Measurements from ENCODE around the gene ISM1.

ISM1 gene

GRCh38 chr20:13256606-13257005 is 35.5 kb downstream of the ISM1 start:
- Histone ChIP-seq H3K23ac (ENCODE audit: low read length in 2 of 2) (no peak overlapping the region), H3K36me3 (ENCODE audit: control insufficient read depth in 1 of 2, insufficient read depth in 2 of 2, low read depth in 1 of 2, low read length in 2 of 2) (no peaks in the 10 kb centered on the region), H2BK15ac (ENCODE audit: low read depth, poor library complexity, severe bottlenecking) (no peak overlapping the region), H3K18ac (ENCODE audit: low read depth in 1 of 2, low read length in 2 of 2) (no peak overlapping the region), H3K4me2 (ENCODE audit: low read length, poor library complexity, severe bottlenecking) (no peak overlapping the region), H2BK12ac (ENCODE audit: low read length in 2 of 2) (no peak overlapping the region), H3K4me1 (ENCODE audit: control insufficient read depth, insufficient read depth, low read depth, low read length) (no peaks in the 10 kb centered on the region), H4K8ac (ENCODE audit: low read length) (no peak overlapping the region), H3K27ac (ENCODE audit: low read length, poor library complexity, severe bottlenecking) (no peak overlapping the region), H3K9ac (ENCODE audit: low read length) (no peak overlapping the region), H2AK5ac (ENCODE audit: low read length, severe bottlenecking) (no peak overlapping the region), H3K4ac (ENCODE audit: low read depth in 1 of 2, low read length in 2 of 2) (no peak overlapping the region), H2BK5ac (ENCODE audit: low read depth, low read length, poor library complexity, severe bottlenecking) (no peak overlapping the region), H3K4me3 (ENCODE audit: insufficient read depth in 1 of 2, low read depth in 1 of 2, low read length in 2 of 2) (no peak overlapping the region), H4K91ac (ENCODE audit: low read length) (no peak overlapping the region), H3K79me1 (replicated peaks; ENCODE audit: low read length, poor library complexity, severe bottlenecking) (no peaks in the 10 kb centered on the region), H2AFZ (ENCODE audit: low read depth, low read length) (no peak overlapping the region), H3K9me3 (ENCODE audit: control insufficient read depth, low read length) (no peaks in the 10 kb centered on the region), H2BK120ac (ENCODE audit: low read depth, low read length) (no peak overlapping the region), H3K14ac (ENCODE audit: low read length in 2 of 2) (no peak overlapping the region), H3K27me3 (ENCODE audit: control insufficient read depth in 1 of 2, insufficient read depth in 1 of 2, low read length in 2 of 2) (no peaks in the 10 kb centered on the region)
- WGBS = 97% methylated on average over 3 of the region's 3 CpGs
- DNase-seq = no peak

GRCh38 chr20:13259921-13260320 is 38.8 kb downstream of the ISM1 start:
- Histone ChIP-seq H2BK120ac (ENCODE audit: low read depth, low read length) (no peak overlapping the region), H2BK5ac (ENCODE audit: low read depth, low read length, poor library complexity, severe bottlenecking) (no peak overlapping the region), H3K9me3 (ENCODE audit: control insufficient read depth, low read length) (no peaks in the 10 kb centered on the region), H3K4ac (ENCODE audit: low read depth in 1 of 2, low read length in 2 of 2) (no peak overlapping the region), H4K91ac (ENCODE audit: low read length) (no peak overlapping the region), H3K9ac (ENCODE audit: low read length) (no peak overlapping the region), H4K8ac (ENCODE audit: low read length) (no peak overlapping the region), H3K4me2 (ENCODE audit: low read length, poor library complexity, severe bottlenecking) (no peak overlapping the region), H3K79me1 (replicated peaks; ENCODE audit: low read length, poor library complexity, severe bottlenecking) (no peaks in the 10 kb centered on the region), H3K14ac (ENCODE audit: low read length in 2 of 2) (no peak overlapping the region), H3K36me3 (ENCODE audit: control insufficient read depth in 1 of 2, insufficient read depth in 2 of 2, low read depth in 1 of 2, low read length in 2 of 2) (no peaks in the 10 kb centered on the region), H2AFZ (ENCODE audit: low read depth, low read length) (no peak overlapping the region), H3K4me3 (ENCODE audit: insufficient read depth in 1 of 2, low read depth in 1 of 2, low read length in 2 of 2) (no peak overlapping the region), H3K4me1 (ENCODE audit: control insufficient read depth, insufficient read depth, low read depth, low read length) (no peaks in the 10 kb centered on the region), H2BK15ac (ENCODE audit: low read depth, poor library complexity, severe bottlenecking) (no peak overlapping the region), H3K27me3 (ENCODE audit: control insufficient read depth in 1 of 2, insufficient read depth in 1 of 2, low read length in 2 of 2) (no peaks in the 10 kb centered on the region), H3K27ac (ENCODE audit: low read length, poor library complexity, severe bottlenecking) (no peak overlapping the region), H3K18ac (ENCODE audit: low read depth in 1 of 2, low read length in 2 of 2) (no peak overlapping the region), H3K23ac (ENCODE audit: low read length in 2 of 2) (no peak overlapping the region), H2BK12ac (ENCODE audit: low read length in 2 of 2) (no peak overlapping the region), H2AK5ac (ENCODE audit: low read length, severe bottlenecking) (no peak overlapping the region)
- DNase-seq = no peak
- WGBS = 86% methylated on average over 3 of the region's 3 CpGs

- Histone ChIP-seq H2BK15ac (ENCODE audit: low read depth, poor library complexity, severe bottlenecking) (no peak overlapping the region), H3K27me3 (ENCODE audit: control insufficient read depth in 1 of 2, insufficient read depth in 1 of 2, low read length in 2 of 2) (no peaks in the 10 kb centered on the region), H3K36me3 (ENCODE audit: control insufficient read depth in 1 of 2, insufficient read depth in 2 of 2, low read depth in 1 of 2, low read length in 2 of 2) (no peaks in the 10 kb centered on the region), H3K79me1 (replicated peaks; ENCODE audit: low read length, poor library complexity, severe bottlenecking) (no peaks in the 10 kb centered on the region), H3K4me2 (ENCODE audit: low read length, poor library complexity, severe bottlenecking) (no peak overlapping the region), H3K4me1 (ENCODE audit: control insufficient read depth, insufficient read depth, low read depth, low read length) (no peaks in the 10 kb centered on the region), H3K23ac (ENCODE audit: low read length in 2 of 2) (no peak overlapping the region), H3K18ac (ENCODE audit: low read depth in 1 of 2, low read length in 2 of 2) (no peak overlapping the region), H2AK5ac (ENCODE audit: low read length, severe bottlenecking) (no peak overlapping the region), H2BK120ac (ENCODE audit: low read depth, low read length) (no peak overlapping the region), H4K91ac (ENCODE audit: low read length) (no peak overlapping the region), H4K8ac (ENCODE audit: low read length) (no peak overlapping the region), H3K27ac (ENCODE audit: low read length, poor library complexity, severe bottlenecking) (no peak overlapping the region), H3K9ac (ENCODE audit: low read length) (no peak overlapping the region), H3K14ac (ENCODE audit: low read length in 2 of 2) (no peak overlapping the region), H2BK5ac (ENCODE audit: low read depth, low read length, poor library complexity, severe bottlenecking) (no peak overlapping the region), H3K4ac (ENCODE audit: low read depth in 1 of 2, low read length in 2 of 2) (no peak overlapping the region), H2BK12ac (ENCODE audit: low read length in 2 of 2) (no peak overlapping the region), H2AFZ (ENCODE audit: low read depth, low read length) (no peak overlapping the region), H3K4me3 (ENCODE audit: insufficient read depth in 1 of 2, low read depth in 1 of 2, low read length in 2 of 2) (no peak overlapping the region), H3K9me3 (ENCODE audit: control insufficient read depth, low read length) (no peaks in the 10 kb centered on the region)
- 88% methylated on average over 6 of the region's 7 CpGs for WGBS
- DNase-seq = no peak
These were observed 39.7 kb downstream of the ISM1 start for GRCh38 chr20:13260650-13261279.

DNA sequence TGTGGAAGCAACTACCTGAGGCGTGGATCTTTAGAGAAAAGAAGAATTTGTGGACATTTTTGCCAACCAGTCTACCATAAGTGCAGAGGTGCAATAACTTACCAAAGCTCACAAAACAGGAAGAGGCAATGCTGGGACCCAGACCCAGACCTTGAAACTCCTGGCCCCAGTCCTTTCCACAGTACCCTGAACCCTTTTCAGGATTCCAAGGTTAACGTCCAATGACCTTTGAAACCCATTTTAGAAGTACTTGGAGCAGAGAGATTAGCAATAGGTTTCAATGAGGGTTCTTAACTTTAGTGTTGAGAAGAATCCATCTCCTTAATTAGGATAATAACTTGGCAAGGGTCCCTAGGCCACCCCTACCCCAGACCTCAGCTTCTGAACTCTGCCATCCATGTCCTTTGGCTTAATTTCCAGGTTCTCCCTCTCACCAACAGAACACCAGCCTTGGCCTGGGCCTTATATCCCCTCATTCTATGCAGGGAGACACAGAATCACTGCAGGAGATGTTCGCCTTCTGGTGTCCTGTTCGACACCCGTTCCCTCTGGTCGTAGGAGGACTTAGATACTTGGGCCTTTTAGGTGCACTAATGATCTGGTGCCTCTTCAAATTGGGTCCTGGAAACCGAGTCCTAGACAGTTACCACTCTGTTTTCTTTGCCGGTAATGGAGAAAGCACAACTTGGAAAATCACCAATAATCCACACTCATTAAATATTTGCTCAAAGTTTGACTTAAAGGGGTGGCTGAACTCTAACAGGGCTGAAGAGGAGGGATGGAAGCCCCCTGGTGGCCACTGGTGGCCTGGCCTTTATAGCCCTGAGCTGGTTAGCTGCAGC is 40.6 kb downstream of the ISM1 start:
- H3K18ac ChIP-seq (ENCODE audit: low read depth in 1 of 2, low read length in 2 of 2) = no peak overlapping the region
- H3K9me3 ChIP-seq (ENCODE audit: control insufficient read depth, low read length) = no peaks in the 10 kb centered on the region
- H3K14ac ChIP-seq (ENCODE audit: low read length in 2 of 2) = no peak overlapping the region
- H2AK5ac ChIP-seq (ENCODE audit: low read length, severe bottlenecking) = no peak overlapping the region
- H3K4ac ChIP-seq (ENCODE audit: low read depth in 1 of 2, low read length in 2 of 2) = no peak overlapping the region
- H3K36me3 ChIP-seq (ENCODE audit: control insufficient read depth in 1 of 2, insufficient read depth in 2 of 2, low read depth in 1 of 2, low read length in 2 of 2) = no peaks in the 10 kb centered on the region
- no peak overlapping the region for H2AFZ ChIP-seq (ENCODE audit: low read depth, low read length)
- H2BK120ac ChIP-seq (ENCODE audit: low read depth, low read length) = no peak overlapping the region
- H3K4me2 ChIP-seq (ENCODE audit: low read length, poor library complexity, severe bottlenecking) = no peak overlapping the region
- peak; percentile 38 for DNase-seq
- no peak overlapping the region for H2BK12ac ChIP-seq (ENCODE audit: low read length in 2 of 2)
- no peak overlapping the region for H2BK5ac ChIP-seq (ENCODE audit: low read depth, low read length, poor library complexity, severe bottlenecking)
- H3K23ac ChIP-seq (ENCODE audit: low read length in 2 of 2) = no peak overlapping the region
- H4K91ac ChIP-seq (ENCODE audit: low read length) = no peak overlapping the region
- H4K8ac ChIP-seq (ENCODE audit: low read length) = no peak overlapping the region
- no peak overlapping the region for H3K9ac ChIP-seq (ENCODE audit: low read length)
- no peak overlapping the region for H3K27ac ChIP-seq (ENCODE audit: low read length, poor library complexity, severe bottlenecking)
- H3K27me3 ChIP-seq (ENCODE audit: control insufficient read depth in 1 of 2, insufficient read depth in 1 of 2, low read length in 2 of 2) = no peaks in the 10 kb centered on the region
- no peaks in the 10 kb centered on the region for H3K4me1 ChIP-seq (ENCODE audit: control insufficient read depth, insufficient read depth, low read depth, low read length)
- H3K79me1 ChIP-seq (replicated peaks; ENCODE audit: low read length, poor library complexity, severe bottlenecking) = no peaks in the 10 kb centered on the region
- WGBS = 91% methylated on average over 5 of the region's 8 CpGs
- H3K4me3 ChIP-seq (ENCODE audit: insufficient read depth in 1 of 2, low read depth in 1 of 2, low read length in 2 of 2) = no peak overlapping the region
- no peak overlapping the region for H2BK15ac ChIP-seq (ENCODE audit: low read depth, poor library complexity, severe bottlenecking)
